Muscle of back (tissue), 11 donors: ENCODE data around the gene TACR1. TPM values are rescaled to one million over a fixed set of nuclear protein-coding genes. Genes with fewer than 3 reads are reported as not detected.
"Not testable (repeated sequence)": the region's sequence is repeated elsewhere in the genome, so short reads cannot be mapped to it uniquely, and the experiment has no call there.

Source experiments
- DNase-seq, 3 donors: peaks; one replicate each; pipeline versions ENCODE4 v3.0.0 to v3.0.0-alpha.2; 2013
- polyA plus RNA-seq, 10 donors: library from polyadenylated mRNA; unstranded; fragments of 120-200 nt; gene quantifications; one replicate each; pipeline ENCODE4 v1.2.1, GENCODE V29; 2013; ENCODE audit not compliant: insufficient read length in 10 of 10

Gene TACR1
- polyA plus RNA-seq, 10 donors, result 0.13 to 0.94 (median 0.42) TPM

GRCh38 chr2:75146221-75146605, 53.1 kb downstream of the TACR1 start:
- not testable (repeated sequence) for DNase-seq

GRCh38 chr2:75142081-75142480, 57.2 kb downstream of the TACR1 start:
- DNase-seq, result no peak

GRCh38 chr2:75140288-75140687, 59.0 kb downstream of the TACR1 start:
- DNase-seq, result no peak

- no peak for DNase-seq
Observed at GRCh38 chr2:75139171-75139570, 60.1 kb downstream of the TACR1 start.

- DNase-seq, result no peak
Observed at GRCh38 chr2:75138528-75138927, 60.8 kb downstream of the TACR1 start.

GRCh38 chr2:75135776-75136400, 63.4 kb downstream of the TACR1 start:
- peak in 1 of 3 donors; percentile 26 for DNase-seq

- peak in 1 of 3 donors; percentile 39 for DNase-seq
Observed at GRCh38 chr2:75134860-75135259, 64.5 kb downstream of the TACR1 start.

GRCh38 chr2:75133621-75134570, 65.4 kb downstream of the TACR1 start:
- DNase-seq, result peak in 2 of 3 donors; percentile 30 to 57

- DNase-seq, result no peak
Observed at GRCh38 chr2:75130171-75130570, 69.1 kb downstream of the TACR1 start.

- no peak for DNase-seq
Observed at GRCh38 chr2:75123876-75124275, 75.4 kb downstream of the TACR1 start.

- DNase-seq, result no peak
Observed at GRCh38 chr2:75113231-75113869, 86.0 kb downstream of the TACR1 start.

GRCh38 chr2:75108937-75109482, 90.3 kb downstream of the TACR1 start:
- no peak for DNase-seq

GRCh38 chr2:75102011-75102410, 97.3 kb downstream of the TACR1 start:
- DNase-seq, result no peak

GRCh38 chr2:75100801-75101151, 98.5 kb downstream of the TACR1 start:
- DNase-seq, result no peak

- DNase-seq, result peak in 1 of 3 donors; percentile 93
Observed at GRCh38 chr2:75100011-75100800, 99.1 kb downstream of the TACR1 start.

GRCh38 chr2:75099521-75099922, 99.8 kb downstream of the TACR1 start:
- DNase-seq, result peak in 1 of 3 donors; percentile 14

- peak in 1 of 3 donors; percentile 28 for DNase-seq
Observed at GRCh38 chr2:75098856-75099255, 100.5 kb downstream of the TACR1 start.

GRCh38 chr2:75097831-75098230, 101.5 kb downstream of the TACR1 start:
- no peak for DNase-seq

- no peak for DNase-seq
Observed at GRCh38 chr2:75094405-75094804, 104.9 kb downstream of the TACR1 start.

- no peak for DNase-seq
Observed at GRCh38 chr2:75090770-75091515, 108.4 kb downstream of the TACR1 start.

- DNase-seq, result no peak
Observed at GRCh38 chr2:75089471-75089870, 109.8 kb downstream of the TACR1 start.
